Ammon's horn (tissue), 1 donor: ENCODE results near the gene CALHM5.
A peak's percentile ranks its signal among the peaks of the same experiment; 100 is the strongest.

Experiments used
- DNase-seq: peaks from one replicate; pipeline ENCODE4 v3.0.0-alpha.2; 2016; ENCODE audit warnings: low spot score

CALHM5 gene

GRCh38 chr6:116550796-116551195 is 39.4 kb downstream of the CALHM5 start:
- no peak for DNase-seq

GRCh38 chr6:116553451-116553850 is 42.0 kb downstream of the CALHM5 start, which contains the start of gene CALHM4:
CALHM4 (plus strand) TSS chr6:116553751; CDS start chr6:116553794, 43 bp downstream.
- DNase-seq, result no peak

- no peak for DNase-seq
Measured at GRCh38 chr6:116556065-116556464, 44.6 kb downstream of the CALHM5 start.

- no peak for DNase-seq
Measured at GRCh38 chr6:116556814-116557415, 45.5 kb downstream of the CALHM5 start.

- DNase-seq, result no peak
Measured at GRCh38 chr6:116557893-116558292, 46.5 kb downstream of the CALHM5 start.

GRCh38 chr6:116560130-116560529 is 48.7 kb downstream of the CALHM5 start:
- DNase-seq, result no peak

- peak; percentile 87 for DNase-seq
Measured at GRCh38 chr6:116561377-116562018, 50.1 kb downstream of the CALHM5 start.

GRCh38 chr6:116562019-116562403 is 50.6 kb downstream of the CALHM5 start:
- no peak for DNase-seq

- no peak for DNase-seq
Measured at GRCh38 chr6:116562614-116563013, 51.2 kb downstream of the CALHM5 start.

- no peak for DNase-seq
Measured at GRCh38 chr6:116563830-116564229, 52.4 kb downstream of the CALHM5 start.

GRCh38 chr6:116564311-116564710 is 52.9 kb downstream of the CALHM5 start:
- no peak for DNase-seq

- peak; percentile 46 for DNase-seq
Measured at GRCh38 chr6:116564921-116565872, 53.8 kb downstream of the CALHM5 start.

GRCh38 chr6:116568111-116568510 is 56.7 kb downstream of the CALHM5 start:
- no peak for DNase-seq

GRCh38 chr6:116568821-116569755 is 57.6 kb downstream of the CALHM5 start:
- DNase-seq, result no peak

- DNase-seq, result peak; percentile 100
Measured at GRCh38 chr6:116570856-116571682, 59.6 kb downstream of the CALHM5 start, which contains the start of gene RWDD1. RWDD1 (plus strand) TSS chr6:116571504; CDS start chr6:116571583, 79 bp downstream.

- no peak for DNase-seq
Measured at GRCh38 chr6:116571683-116572000, 60.2 kb downstream of the CALHM5 start.

- DNase-seq, result no peak
Measured at GRCh38 chr6:116572162-116572561, 60.7 kb downstream of the CALHM5 start.
